HFF-Myc (cell line): ENCODE data around the gene NSUN7.

Experiments used
- DNase-seq: peaks from one replicate; pipeline ENCODE4 v3.0.0-alpha.2; 2011; ENCODE audit warnings: low read depth; ENCODE audit errors: extremely low read depth
- H3K4me3 ChIP-seq: replicated peaks from 2 replicates; pipeline ENCODE4 v1.5.1; 2011; ENCODE audit warnings: low read depth, mild to moderate bottlenecking, control low read depth, low read length
- CTCF ChIP-seq: IDR thresholded peaks from 2 replicates; pipeline ENCODE4 v1.5.1; 2012; ENCODE audit warnings: mild to moderate bottlenecking, low read depth, low read length, control low read depth; ENCODE audit errors: missing control alignments

Gene NSUN7

GRCh38 chr4:40782876-40783275 lies 33.1 kb downstream of the NSUN7 start:
- DNase-seq: no peak
- TF ChIP-seq CTCF: no peak
- H3K4me3 ChIP-seq: no peak overlapping the region

GRCh38 chr4:40785727-40786126 lies 36.0 kb downstream of the NSUN7 start:
- no peak for DNase-seq
- H3K4me3 ChIP-seq: no peak overlapping the region
- TF ChIP-seq CTCF: no peak

- DNase-seq: no peak
- TF ChIP-seq CTCF: no peak
- H3K4me3 ChIP-seq: no peak overlapping the region
Observed at GRCh38 chr4:40788331-40788730, 38.6 kb downstream of the NSUN7 start.

- no peak for DNase-seq
- TF ChIP-seq CTCF: no peak
- H3K4me3 ChIP-seq: no peak overlapping the region
Observed at GRCh38 chr4:40789031-40789430, 39.3 kb downstream of the NSUN7 start.

GRCh38 chr4:40789771-40790170 lies 40.0 kb downstream of the NSUN7 start:
- DNase-seq: no peak
- TF ChIP-seq CTCF: no peak

GRCh38 chr4:40800064-40800463 lies 50.3 kb downstream of the NSUN7 start:
- H3K4me3 ChIP-seq: no peak overlapping the region
- DNase-seq: no peak
- no peak for TF ChIP-seq CTCF

More at GRCh38 chr4:40789771-40790170, 40.0 kb downstream of the NSUN7 start:
- H3K4me3 ChIP-seq: no peak overlapping the region

- no peak for DNase-seq
- no peak for TF ChIP-seq CTCF
- H3K4me3 ChIP-seq: no peak overlapping the region
Observed at GRCh38 chr4:40804598-40804997, 54.8 kb downstream of the NSUN7 start.
